Central memory CD8-positive, alpha-beta T cell (primary cell): Measurements from ENCODE around the gene GRAMD2A.
"Not testable (repeated sequence)": the region's sequence is repeated elsewhere in the genome, so short reads cannot be mapped to it uniquely, and the experiment has no call there.

Source experiments
- ATAC-seq: fragments of 150-1000 bp; cut with Tn5 transposase; replicated peaks from 2 replicates; pipeline ENCODE4 v1.10.0; 2022; ENCODE audit warnings: mild to moderate bottlenecking, moderate FRiP score, moderate number of reproducible peaks; ENCODE audit not compliant: poor library complexity, severe bottlenecking; ENCODE audit errors: extremely low read depth
- DNase-seq, 2 donors: peaks; one replicate each; pipeline ENCODE4 v3.0.0; 2021; ENCODE audit warnings: low spot score in 2 of 2
- H3K27ac Mint-ChIP-seq: one replicate; pipeline ENCODE4 v1.8.0; 2022; ENCODE audit warnings: low read depth, mild to moderate bottlenecking, moderate library complexity, mixed read lengths
- H3K27me3 Mint-ChIP-seq: one replicate; pipeline ENCODE4 v1.8.0; 2022; ENCODE audit warnings: mixed read lengths
- H3K36me3 Mint-ChIP-seq: one replicate; pipeline ENCODE4 v1.8.0; 2022; ENCODE audit warnings: mild to moderate bottlenecking, moderate library complexity, mixed read lengths; ENCODE audit not compliant: insufficient read depth
- H3K4me1 Mint-ChIP-seq: one replicate; pipeline ENCODE4 v1.8.0; 2022; ENCODE audit warnings: mixed read lengths
- H3K4me3 Mint-ChIP-seq: one replicate; pipeline ENCODE4 v1.8.0; 2022; ENCODE audit warnings: mild to moderate bottlenecking, moderate library complexity, mixed read lengths
- H3K9me3 Mint-ChIP-seq: one replicate; pipeline ENCODE4 v1.8.0; 2022; ENCODE audit warnings: mixed read lengths

Gene GRAMD2A

DNA sequence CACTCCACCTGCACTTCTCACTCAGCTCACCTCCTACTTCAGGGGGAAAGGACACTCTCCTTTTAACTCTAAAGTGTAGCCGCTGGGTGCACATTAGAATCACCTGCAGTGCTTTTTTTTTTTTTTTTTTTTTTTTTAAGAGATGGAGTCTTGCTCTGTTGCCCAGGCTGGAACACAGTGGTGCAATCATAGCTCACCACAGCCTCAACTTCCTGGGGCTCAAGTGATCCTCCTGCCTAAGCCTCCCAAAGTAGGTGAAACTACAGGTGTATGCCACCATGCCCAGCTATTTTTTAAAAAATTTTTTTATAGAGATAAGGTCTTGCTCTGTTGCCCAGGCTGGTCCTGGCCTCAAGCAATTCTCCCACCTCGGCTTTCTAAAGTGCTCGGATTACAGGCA, 20.8 kb downstream of the GRAMD2A start:
- Mint-ChIP-seq H3K4me1 (no peaks in the 10 kb centered on the region), H3K27ac (no peak overlapping the region), H3K27me3 (peaks cover 34% of the 10 kb centered on the region), H3K9me3 (no peaks in the 10 kb centered on the region), H3K36me3 (no peaks in the 10 kb centered on the region), H3K4me3 (no peak overlapping the region)
- DNase-seq (no peak), ATAC-seq (no peak)

- Mint-ChIP-seq H3K4me1 (no peaks in the 10 kb centered on the region), H3K27ac (no peak overlapping the region), H3K27me3 (peaks cover 29% of the 10 kb centered on the region), H3K36me3 (no peaks in the 10 kb centered on the region), H3K4me3 (no peak overlapping the region), H3K9me3 (no peaks in the 10 kb centered on the region)
- ATAC-seq (no peak), DNase-seq (no peak)
Observed at GRCh38 chr15:72176159-72176558, 21.4 kb downstream of the GRAMD2A start.

DNA sequence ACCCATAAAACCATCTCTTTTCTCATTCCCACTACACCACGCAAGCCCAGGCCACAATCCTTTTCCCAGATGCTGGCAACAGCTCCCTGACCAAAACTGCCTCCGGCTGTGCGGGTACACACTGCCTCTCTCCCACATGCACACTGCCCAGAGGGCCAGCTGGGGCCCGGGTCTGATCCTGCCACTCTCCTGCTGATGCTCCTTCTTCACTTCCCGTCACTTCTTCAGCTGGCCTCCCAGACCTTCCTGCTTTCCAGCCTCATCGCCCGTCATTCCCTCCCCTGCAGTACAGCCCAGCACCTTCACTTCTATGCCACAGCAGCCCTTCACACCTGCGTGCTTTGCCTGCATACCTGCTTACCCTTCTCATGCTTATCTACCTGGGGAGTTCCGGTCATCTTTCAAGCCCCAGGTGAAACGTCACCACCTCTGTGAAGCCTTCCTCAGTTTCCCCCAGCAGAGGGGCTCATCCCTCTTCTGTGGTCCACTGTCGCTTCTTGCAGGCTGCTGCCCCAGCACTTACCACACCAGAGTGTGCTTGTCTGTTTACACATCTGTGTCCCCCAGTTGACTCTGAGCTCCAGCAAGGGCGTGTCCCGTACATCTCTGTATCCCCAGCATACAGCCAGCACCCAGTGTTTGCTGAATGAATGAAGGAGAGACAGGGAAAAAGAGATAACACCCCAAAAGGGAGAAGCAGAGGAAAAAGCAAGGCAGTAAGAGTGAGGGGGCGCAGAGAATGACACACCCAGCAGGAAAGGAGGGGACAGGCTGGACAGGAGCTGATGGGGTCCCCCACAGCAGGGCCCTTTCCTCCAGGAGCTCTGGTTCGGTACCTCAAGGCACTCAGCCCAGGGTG, 22.2 kb downstream of the GRAMD2A start:
- Mint-ChIP-seq H3K27ac (no peak overlapping the region), H3K9me3 (no peaks in the 10 kb centered on the region), H3K4me1 (no peaks in the 10 kb centered on the region), H3K36me3 (no peaks in the 10 kb centered on the region), H3K4me3 (no peak overlapping the region), H3K27me3 (peaks cover 21% of the 10 kb centered on the region)
- ATAC-seq: no peak
- no peak for DNase-seq

- Mint-ChIP-seq H3K9me3 (no peaks in the 10 kb centered on the region), H3K36me3 (no peaks in the 10 kb centered on the region)
Observed at GRCh38 chr15:72174551-72175165, 22.9 kb downstream of the GRAMD2A start.

GRCh38 chr15:72173864-72174550, 23.6 kb downstream of the GRAMD2A start:
- Mint-ChIP-seq H3K27me3 (peaks cover 21% of the 10 kb centered on the region), H3K4me1 (no peaks in the 10 kb centered on the region), H3K36me3 (no peaks in the 10 kb centered on the region), H3K4me3 (no peak overlapping the region), H3K27ac (no peak overlapping the region), H3K9me3 (no peaks in the 10 kb centered on the region)
- ATAC-seq: no peak
- DNase-seq: no peak

More at GRCh38 chr15:72174551-72175165, 22.9 kb downstream of the GRAMD2A start:
- Mint-ChIP-seq H3K4me1 (no peaks in the 10 kb centered on the region), H3K4me3 (no peak overlapping the region), H3K27ac (no peak overlapping the region), H3K27me3 (peaks cover 21% of the 10 kb centered on the region)
- DNase-seq (no peak), ATAC-seq (no peak)

GRCh38 chr15:72173401-72173800, 24.2 kb downstream of the GRAMD2A start:
- H3K27ac Mint-ChIP-seq: no peak overlapping the region
- H3K9me3 Mint-ChIP-seq: no peaks in the 10 kb centered on the region
- H3K4me1 Mint-ChIP-seq: peaks cover under 1% of the 10 kb centered on the region
- no peak overlapping the region for H3K4me3 Mint-ChIP-seq
- no peaks in the 10 kb centered on the region for H3K36me3 Mint-ChIP-seq
- DNase-seq: no peak
- H3K27me3 Mint-ChIP-seq: peaks cover 21% of the 10 kb centered on the region
- no peak for ATAC-seq

- peaks cover 21% of the 10 kb centered on the region for H3K27me3 Mint-ChIP-seq
- H3K4me1 Mint-ChIP-seq: peaks cover 7% of the 10 kb centered on the region
- H3K27ac Mint-ChIP-seq: no peak overlapping the region
- no peak for DNase-seq
- H3K9me3 Mint-ChIP-seq: no peaks in the 10 kb centered on the region
- no peak overlapping the region for H3K4me3 Mint-ChIP-seq
- no peaks in the 10 kb centered on the region for H3K36me3 Mint-ChIP-seq
- ATAC-seq: no peak
Observed at GRCh38 chr15:72172796-72173195, 24.8 kb downstream of the GRAMD2A start.

DNA sequence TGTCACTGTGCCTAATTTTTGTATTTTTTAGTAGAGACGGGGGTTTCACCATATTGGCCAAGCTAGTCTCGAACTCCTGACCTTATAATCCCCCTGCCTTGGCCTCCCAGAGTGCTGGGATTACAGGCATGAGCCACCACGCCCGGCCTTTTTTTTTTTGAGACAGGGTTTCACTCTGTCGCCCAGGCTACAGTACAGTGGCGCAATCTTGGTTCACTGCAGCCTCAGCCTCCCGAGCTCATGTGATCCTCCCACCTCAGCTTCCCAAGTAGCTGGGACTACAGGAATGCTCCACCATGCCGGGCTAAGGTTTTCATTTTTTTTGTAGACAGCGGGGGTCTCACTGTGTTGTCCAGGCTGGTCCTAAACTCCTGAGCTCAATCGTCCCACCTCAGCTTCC, 25.6 kb downstream of the GRAMD2A start:
- H3K4me1 Mint-ChIP-seq, H3K27ac Mint-ChIP-seq, H3K36me3 Mint-ChIP-seq, ATAC-seq, H3K4me3 Mint-ChIP-seq, DNase-seq, H3K9me3 Mint-ChIP-seq: not testable (repeated sequence)
- peaks cover 23% of the 10 kb centered on the region for H3K27me3 Mint-ChIP-seq

DNA sequence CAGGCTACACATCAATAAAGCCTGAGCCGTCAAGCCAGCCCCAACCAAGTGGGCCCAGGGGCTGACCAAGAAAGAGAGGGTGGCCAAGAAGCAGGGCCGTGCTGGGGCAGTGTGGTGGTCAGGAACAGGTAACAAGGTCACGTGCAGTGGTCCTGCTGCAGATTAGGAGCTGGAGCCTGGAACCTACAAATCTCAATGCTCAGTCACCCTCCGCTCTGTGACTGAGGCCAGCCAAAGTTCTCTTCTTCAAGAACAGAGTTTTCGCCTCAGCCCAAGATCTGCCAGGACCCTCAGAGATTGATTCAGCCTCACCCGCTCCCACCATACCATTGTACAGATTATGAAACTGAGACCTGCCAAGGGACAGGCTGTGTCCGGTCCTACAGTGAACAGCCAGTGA, 26.9 kb downstream of the GRAMD2A start:
- H3K4me1 Mint-ChIP-seq: peaks cover 7% of the 10 kb centered on the region
- no peaks in the 10 kb centered on the region for H3K36me3 Mint-ChIP-seq
- no peak for ATAC-seq
- no peak for DNase-seq
- no peaks in the 10 kb centered on the region for H3K9me3 Mint-ChIP-seq
- H3K27ac Mint-ChIP-seq: no peak overlapping the region
- H3K4me3 Mint-ChIP-seq: no peak overlapping the region
- peaks cover 29% of the 10 kb centered on the region for H3K27me3 Mint-ChIP-seq

GRCh38 chr15:72169921-72170611, 27.5 kb downstream of the GRAMD2A start:
- ATAC-seq (no peak), DNase-seq (no peak)
- Mint-ChIP-seq H3K4me3 (no peak overlapping the region), H3K27ac (no peak overlapping the region), H3K9me3 (no peaks in the 10 kb centered on the region), H3K36me3 (no peaks in the 10 kb centered on the region), H3K4me1 (peaks cover 7% of the 10 kb centered on the region), H3K27me3 (peaks cover 23% of the 10 kb centered on the region)

GRCh38 chr15:72169236-72169920, 28.2 kb downstream of the GRAMD2A start:
- no peaks in the 10 kb centered on the region for H3K9me3 Mint-ChIP-seq
- no peak for ATAC-seq
- peaks cover 16% of the 10 kb centered on the region for H3K27me3 Mint-ChIP-seq
- no peak for DNase-seq
- H3K4me1 Mint-ChIP-seq: peaks cover 7% of the 10 kb centered on the region
- no peak overlapping the region for H3K4me3 Mint-ChIP-seq
- H3K36me3 Mint-ChIP-seq: no peaks in the 10 kb centered on the region
- no peak overlapping the region for H3K27ac Mint-ChIP-seq

DNA sequence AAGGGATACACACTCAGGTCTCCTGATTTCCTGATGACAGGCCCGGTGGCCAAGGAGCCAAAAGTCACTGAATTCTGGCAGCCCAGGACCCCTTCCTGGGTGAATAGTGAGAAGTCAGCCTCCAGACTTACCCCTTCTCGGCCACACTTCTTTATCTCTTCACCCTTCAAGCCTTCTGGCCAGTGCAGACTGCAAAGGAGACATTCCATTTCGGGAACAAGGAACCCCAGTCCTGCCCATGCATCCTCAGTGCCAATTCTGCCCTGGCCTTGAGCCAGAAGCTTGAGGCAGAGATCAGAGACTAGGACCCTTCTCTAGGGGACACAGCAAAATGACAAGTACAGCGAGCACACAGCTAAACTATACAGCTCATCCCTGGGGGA, 28.8 kb downstream of the GRAMD2A start:
- H3K27me3 Mint-ChIP-seq: peaks cover 10% of the 10 kb centered on the region
- H3K27ac Mint-ChIP-seq: no peak overlapping the region
- no peaks in the 10 kb centered on the region for H3K36me3 Mint-ChIP-seq
- no peak for ATAC-seq
- peaks cover 7% of the 10 kb centered on the region for H3K4me1 Mint-ChIP-seq
- no peak for DNase-seq
- H3K9me3 Mint-ChIP-seq: no peaks in the 10 kb centered on the region
- no peak overlapping the region for H3K4me3 Mint-ChIP-seq
